PFSK-1 (cell line): ENCODE results near the gene TBL1Y. TPM values are rescaled to one million over a fixed set of nuclear protein-coding genes. Genes with fewer than 3 reads are reported as not detected.

Experiments used
- FOXP2 ChIP-seq: optimal IDR thresholded peaks from 2 replicates; pipeline ENCODE3; 2011; ENCODE audit warnings: borderline replicate concordance, control low read depth, inconsistent platforms; ENCODE audit not compliant: insufficient read depth; ENCODE audit errors: extremely low read length, extremely low read depth
- POLR2AphosphoS5 ChIP-seq: IDR thresholded peaks from 2 replicates; pipeline ENCODE4 v1.6.1; 2012; ENCODE audit warnings: low read depth, mild to moderate bottlenecking, control low read depth, low read length, moderate library complexity
- SIN3A ChIP-seq: IDR thresholded peaks from 2 replicates; pipeline ENCODE4 v1.6.1; 2012; ENCODE audit warnings: mild to moderate bottlenecking, low read length, moderate library complexity, borderline replicate concordance; ENCODE audit not compliant: insufficient read depth
- TAF1 ChIP-seq: IDR thresholded peaks from 2 replicates; pipeline ENCODE4 v1.6.1; 2012; ENCODE audit warnings: low read length, control low read depth, borderline replicate concordance; ENCODE audit not compliant: insufficient read depth
- polyA plus RNA-seq: library from polyadenylated mRNA; unstranded; fragments of >200 nt; gene quantifications from one replicate; pipeline ENCODE4 v1.2.1, GENCODE V29; 2012; ENCODE audit warnings: low read depth, missing spikeins; ENCODE audit not compliant: insufficient read length
- TF ChIP-seq, protein P1 (sequence below), 2 experiments: IDR thresholded peaks; 2 replicates each; pipeline versions ENCODE4 v1.6.1 to v1.8.0; 2011 to 2012; ENCODE audit warnings: low read depth in 2 of 2, low read length in 2 of 2, control low read depth in 1 of 2, inconsistent platforms in 1 of 2, mild to moderate bottlenecking in 1 of 2, moderate library complexity in 1 of 2; ENCODE audit not compliant: insufficient read depth in 1 of 2

TBL1Y gene
- polyA plus RNA-seq = not detected

DNA sequence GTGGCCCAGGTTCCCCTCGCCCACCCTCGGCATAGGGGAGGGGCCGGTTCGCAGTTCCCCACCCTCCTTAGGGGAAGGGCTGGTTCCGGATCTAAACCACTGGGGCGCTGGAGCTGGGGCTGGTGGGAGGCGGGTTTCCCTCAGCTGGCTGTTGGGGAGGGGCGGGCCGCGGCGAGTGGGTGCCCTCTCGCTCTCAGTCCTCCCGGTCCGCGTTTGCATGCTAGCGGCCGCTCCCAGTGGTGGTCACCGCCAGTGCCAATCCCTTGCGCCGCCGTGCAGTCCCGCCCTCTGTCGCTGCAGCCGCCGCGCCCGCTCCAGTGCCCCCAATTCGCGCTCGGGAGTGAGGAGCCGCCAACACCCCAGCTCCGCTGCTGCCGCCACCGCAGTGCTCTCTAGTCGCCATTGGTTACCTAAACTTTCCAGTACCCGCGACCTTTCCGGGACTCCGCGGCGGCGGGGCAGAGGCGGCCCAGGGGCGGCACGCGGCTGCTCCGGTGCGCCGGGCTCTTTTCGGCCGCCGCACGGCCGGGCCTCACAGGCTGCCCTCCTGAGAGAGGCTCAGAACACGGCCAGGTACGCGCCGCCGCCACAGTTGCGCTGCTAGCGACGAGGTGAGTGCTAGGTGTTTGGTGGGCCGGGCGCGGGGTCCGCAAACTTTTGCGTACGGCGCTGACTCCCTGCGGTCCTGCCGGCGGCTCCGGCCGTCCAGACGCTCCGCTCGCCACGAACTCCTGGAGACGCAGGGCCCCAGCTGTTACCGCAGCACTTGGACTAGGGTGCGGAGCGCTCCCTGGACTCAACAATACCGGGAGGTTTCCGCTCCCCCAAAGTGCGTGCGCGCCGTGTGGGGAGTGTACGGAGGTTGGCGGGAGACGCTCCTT lies at the start of gene TBL1Y:
Gene TBL1Y (plus strand): TSS at position 326 of the 881 bp plus-strand sequence. CDS start 114,388 bp downstream, outside the sequence.
- TF ChIP-seq FOXP2 (no peak), POLR2AphosphoS5 (no peak), SIN3A (no peak), TAF1 (no peak)
- TF ChIP-seq, protein P1, sequence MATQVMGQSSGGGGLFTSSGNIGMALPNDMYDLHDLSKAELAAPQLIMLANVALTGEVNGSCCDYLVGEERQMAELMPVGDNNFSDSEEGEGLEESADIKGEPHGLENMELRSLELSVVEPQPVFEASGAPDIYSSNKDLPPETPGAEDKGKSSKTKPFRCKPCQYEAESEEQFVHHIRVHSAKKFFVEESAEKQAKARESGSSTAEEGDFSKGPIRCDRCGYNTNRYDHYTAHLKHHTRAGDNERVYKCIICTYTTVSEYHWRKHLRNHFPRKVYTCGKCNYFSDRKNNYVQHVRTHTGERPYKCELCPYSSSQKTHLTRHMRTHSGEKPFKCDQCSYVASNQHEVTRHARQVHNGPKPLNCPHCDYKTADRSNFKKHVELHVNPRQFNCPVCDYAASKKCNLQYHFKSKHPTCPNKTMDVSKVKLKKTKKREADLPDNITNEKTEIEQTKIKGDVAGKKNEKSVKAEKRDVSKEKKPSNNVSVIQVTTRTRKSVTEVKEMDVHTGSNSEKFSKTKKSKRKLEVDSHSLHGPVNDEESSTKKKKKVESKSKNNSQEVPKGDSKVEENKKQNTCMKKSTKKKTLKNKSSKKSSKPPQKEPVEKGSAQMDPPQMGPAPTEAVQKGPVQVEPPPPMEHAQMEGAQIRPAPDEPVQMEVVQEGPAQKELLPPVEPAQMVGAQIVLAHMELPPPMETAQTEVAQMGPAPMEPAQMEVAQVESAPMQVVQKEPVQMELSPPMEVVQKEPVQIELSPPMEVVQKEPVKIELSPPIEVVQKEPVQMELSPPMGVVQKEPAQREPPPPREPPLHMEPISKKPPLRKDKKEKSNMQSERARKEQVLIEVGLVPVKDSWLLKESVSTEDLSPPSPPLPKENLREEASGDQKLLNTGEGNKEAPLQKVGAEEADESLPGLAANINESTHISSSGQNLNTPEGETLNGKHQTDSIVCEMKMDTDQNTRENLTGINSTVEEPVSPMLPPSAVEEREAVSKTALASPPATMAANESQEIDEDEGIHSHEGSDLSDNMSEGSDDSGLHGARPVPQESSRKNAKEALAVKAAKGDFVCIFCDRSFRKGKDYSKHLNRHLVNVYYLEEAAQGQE (IDR thresholded peaks at IDR 0.05; ENCODE audit: insufficient read depth in 1 of 2, low read depth in 2 of 2, low read length in 2 of 2) = no peak

DNA sequence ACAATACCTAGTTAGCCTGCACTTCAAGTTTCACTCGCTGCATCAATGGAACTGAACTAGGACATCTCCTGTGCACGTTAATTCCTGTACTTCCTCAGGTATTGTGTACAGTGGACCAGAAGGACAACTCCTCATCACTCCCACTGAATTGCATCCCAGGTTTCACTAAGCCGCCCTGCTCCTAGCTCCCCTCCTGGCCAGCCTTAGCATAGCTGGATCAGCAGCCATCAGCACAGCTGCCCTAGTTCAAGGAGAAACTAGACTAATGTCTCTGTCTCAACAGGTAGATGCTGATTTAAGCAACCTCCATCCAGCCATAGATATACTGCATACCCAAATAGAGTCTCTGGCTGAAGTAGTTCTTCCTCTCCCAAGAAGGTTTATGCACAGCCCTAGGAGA lies 16.0 kb upstream of the TBL1Y start:
- TF ChIP-seq, protein P1 (IDR thresholded peaks at IDR 0.05; ENCODE audit: insufficient read depth in 1 of 2, low read depth in 2 of 2, low read length in 2 of 2) = no peak
- TF ChIP-seq SIN3A = no peak
- TF ChIP-seq TAF1 = no peak
- no peak for TF ChIP-seq POLR2AphosphoS5
- no peak for TF ChIP-seq FOXP2

DNA sequence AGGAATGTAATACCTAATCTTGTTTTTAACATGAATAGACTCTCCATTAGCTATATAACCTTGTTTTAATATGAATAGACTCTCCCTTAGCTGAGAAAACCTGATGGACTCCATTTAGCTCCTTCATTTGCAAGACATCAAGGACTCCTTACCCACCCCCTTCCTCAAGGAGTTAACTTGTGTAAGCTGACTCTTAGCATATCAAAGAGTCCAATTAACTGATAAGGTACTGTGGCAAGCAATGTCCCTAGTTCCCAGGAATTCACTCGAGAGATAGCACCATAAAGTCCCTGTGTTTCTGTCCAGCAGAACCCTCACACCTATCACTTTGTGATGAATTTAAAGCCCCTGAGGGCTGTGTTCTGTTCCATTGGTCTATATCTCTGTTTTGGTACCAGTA lies 15.3 kb upstream of the TBL1Y start:
- TF ChIP-seq FOXP2 (no peak), POLR2AphosphoS5 (no peak), TAF1 (no peak), SIN3A (no peak)
- TF ChIP-seq, protein P1 (IDR thresholded peaks at IDR 0.05; ENCODE audit: insufficient read depth in 1 of 2, low read depth in 2 of 2, low read length in 2 of 2) = no peak

DNA sequence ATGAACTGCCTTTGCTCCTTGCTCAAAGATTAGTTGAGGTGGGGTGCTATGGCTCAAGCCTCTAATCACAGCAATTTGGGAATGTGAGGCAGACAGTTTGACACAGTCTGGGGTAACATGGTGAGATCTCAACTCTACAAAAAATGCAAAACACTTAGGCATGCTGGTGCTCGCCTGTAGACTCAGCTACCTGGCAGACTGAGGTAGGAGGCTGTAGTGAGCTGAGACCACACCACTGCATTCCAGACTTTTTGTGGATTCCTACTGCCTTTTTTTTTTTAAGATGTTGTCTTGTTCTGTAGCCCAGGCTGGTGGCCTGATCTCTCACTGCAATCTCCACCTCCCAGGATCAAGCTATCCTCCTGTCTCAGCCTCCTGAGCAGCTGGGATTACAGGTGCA lies 2.9 kb upstream of the TBL1Y start:
- no peak for TF ChIP-seq SIN3A

DNA sequence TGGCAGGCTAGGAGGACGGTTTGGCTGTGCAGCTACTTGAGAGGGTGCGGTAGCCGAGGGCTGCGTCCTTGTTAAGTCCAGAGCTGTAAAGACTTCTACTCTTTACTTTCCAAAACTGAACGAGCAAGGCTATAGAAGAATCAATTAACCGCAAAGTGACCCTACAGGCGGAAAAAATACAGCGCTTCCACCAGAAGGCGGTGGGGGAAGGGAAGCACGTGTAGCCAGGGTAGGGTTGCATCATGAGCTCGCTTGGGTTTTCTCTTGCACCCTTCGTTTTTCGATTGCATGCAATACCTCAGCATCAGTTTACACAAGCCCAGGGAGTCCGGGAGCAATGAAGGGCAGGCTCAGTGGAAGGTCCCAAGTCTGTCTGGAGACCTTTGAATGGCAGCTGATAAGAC lies 1.4 kb upstream of the TBL1Y start:
- no peak for TF ChIP-seq FOXP2
- TF ChIP-seq, protein P1 (IDR thresholded peaks at IDR 0.05; ENCODE audit: insufficient read depth in 1 of 2, low read depth in 2 of 2, low read length in 2 of 2) = no peak
- TF ChIP-seq SIN3A = no peak
- no peak for TF ChIP-seq TAF1
- TF ChIP-seq POLR2AphosphoS5 = no peak
